ENCODE measurements around the gene PSME2. TPM values are rescaled to one million over a fixed set of nuclear protein-coding genes. Genes with fewer than 3 reads are reported as not detected.

Gene PSME2
- total RNA-seq, 4 donors from 2014 or later, result 13.7 to 53.2 (median 21.5) TPM

- intact Hi-C loops (cut with DNase I; ENCODE audit: low total_unique reads), result no loop called here
- ATAC-seq, result no peak
- H3K4me3 ChIP-seq, result no peak overlapping the region
- no peaks in the 10 kb centered on the region for H3K9me3 ChIP-seq
- no peak for DNase-seq
- peaks cover 0 to 18% of the 10 kb centered on the region in 2 donors for H3K36me3 ChIP-seq
- in situ Hi-C loops (cut with MboI; ENCODE audit: low sequenced_read_pairs in 4 of 4), result loop anchor here in 1 of 4 donors (25.0 kb wide), 1 partner anchor 825 kb away; the partner anchor contains the start of genes BCL2L2, PABPN1 and PPP1R3E
- no peaks in the 10 kb centered on the region for H3K27me3 ChIP-seq
- peaks cover 38 to 56% of the 10 kb centered on the region in 2 donors for H3K4me1 ChIP-seq
- TF ChIP-seq POLR2A (IDR thresholded peaks at IDR 0.05) (no peak), CTCF (IDR thresholded peaks at IDR 0.05 in 4 of 5, conservative IDR thresholded peaks at IDR 0.05 in 1 of 5) (no peak)
- H3K27ac ChIP-seq, result peak overlapping the region; percentile 92 to 99 (median 96)
Measured at GRCh38 chr14:24137529-24138395, 8.6 kb downstream of the PSME2 start.

DNA sequence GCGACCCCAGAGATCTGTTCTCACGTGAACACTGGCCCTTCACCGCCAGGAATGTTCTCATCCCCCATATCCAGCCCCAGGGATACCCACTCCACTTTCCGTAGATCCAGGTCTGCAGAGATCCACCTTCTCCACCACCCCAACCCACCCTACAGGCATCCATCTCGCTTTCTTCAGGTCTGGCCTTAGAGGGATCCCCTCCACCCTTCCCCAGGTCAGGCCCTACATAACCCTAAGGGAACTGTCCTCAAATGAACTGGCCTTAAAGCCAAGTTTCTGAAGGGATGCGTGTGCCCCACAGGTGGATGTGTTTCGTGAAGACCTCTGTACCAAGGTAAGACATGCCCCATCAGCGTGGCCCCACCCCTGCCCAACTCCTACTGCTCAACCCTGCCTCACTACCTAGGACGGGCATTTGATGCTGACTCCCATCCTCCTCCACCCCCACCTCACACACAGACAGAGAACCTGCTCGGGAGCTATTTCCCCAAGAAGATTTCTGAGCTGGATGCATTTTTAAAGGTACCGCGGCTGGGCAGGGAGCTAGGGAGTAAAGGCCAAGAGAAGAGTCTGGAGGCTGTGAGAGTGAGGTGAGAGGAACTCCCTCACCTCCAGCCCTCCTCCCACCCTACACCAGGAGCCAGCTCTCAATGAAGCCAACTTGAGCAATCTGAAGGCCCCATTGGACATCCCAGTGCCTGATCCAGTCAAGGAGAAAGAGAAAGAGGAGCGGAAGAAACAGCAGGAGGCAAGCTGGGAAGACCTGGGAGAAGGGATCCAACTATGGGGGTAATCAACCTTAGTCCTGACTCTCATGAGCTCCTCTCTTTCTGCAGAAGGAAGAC is 9.5 kb downstream of the PSME2 start:
- no peaks in the 10 kb centered on the region for H3K27me3 ChIP-seq
- no peak for TF ChIP-seq CTCF (IDR thresholded peaks at IDR 0.05 in 4 of 5, conservative IDR thresholded peaks at IDR 0.05 in 1 of 5)
- no peak for TF ChIP-seq POLR2A (IDR thresholded peaks at IDR 0.05)
- in situ Hi-C loops (cut with MboI; ENCODE audit: low sequenced_read_pairs in 4 of 4) (loop anchor here in 1 of 4 donors (25.0 kb wide), 1 partner anchor 825 kb away; the partner anchor contains the start of genes BCL2L2, PABPN1 and PPP1R3E), intact Hi-C loops (cut with DNase I; ENCODE audit: low total_unique reads) (no loop called here)
- H3K4me3 ChIP-seq, result peak overlapping the region; percentile 86 to 100 (median 92)
- H3K4me1 ChIP-seq, result peaks cover 42 to 59% of the 10 kb centered on the region in 2 donors
- no peaks in the 10 kb centered on the region for H3K9me3 ChIP-seq
- peaks cover 0 to 18% of the 10 kb centered on the region in 2 donors for H3K36me3 ChIP-seq
- H3K27ac ChIP-seq, result peak overlapping the region; percentile 92 to 99 (median 96)
- ATAC-seq (no peak), DNase-seq (no peak)

DNA sequence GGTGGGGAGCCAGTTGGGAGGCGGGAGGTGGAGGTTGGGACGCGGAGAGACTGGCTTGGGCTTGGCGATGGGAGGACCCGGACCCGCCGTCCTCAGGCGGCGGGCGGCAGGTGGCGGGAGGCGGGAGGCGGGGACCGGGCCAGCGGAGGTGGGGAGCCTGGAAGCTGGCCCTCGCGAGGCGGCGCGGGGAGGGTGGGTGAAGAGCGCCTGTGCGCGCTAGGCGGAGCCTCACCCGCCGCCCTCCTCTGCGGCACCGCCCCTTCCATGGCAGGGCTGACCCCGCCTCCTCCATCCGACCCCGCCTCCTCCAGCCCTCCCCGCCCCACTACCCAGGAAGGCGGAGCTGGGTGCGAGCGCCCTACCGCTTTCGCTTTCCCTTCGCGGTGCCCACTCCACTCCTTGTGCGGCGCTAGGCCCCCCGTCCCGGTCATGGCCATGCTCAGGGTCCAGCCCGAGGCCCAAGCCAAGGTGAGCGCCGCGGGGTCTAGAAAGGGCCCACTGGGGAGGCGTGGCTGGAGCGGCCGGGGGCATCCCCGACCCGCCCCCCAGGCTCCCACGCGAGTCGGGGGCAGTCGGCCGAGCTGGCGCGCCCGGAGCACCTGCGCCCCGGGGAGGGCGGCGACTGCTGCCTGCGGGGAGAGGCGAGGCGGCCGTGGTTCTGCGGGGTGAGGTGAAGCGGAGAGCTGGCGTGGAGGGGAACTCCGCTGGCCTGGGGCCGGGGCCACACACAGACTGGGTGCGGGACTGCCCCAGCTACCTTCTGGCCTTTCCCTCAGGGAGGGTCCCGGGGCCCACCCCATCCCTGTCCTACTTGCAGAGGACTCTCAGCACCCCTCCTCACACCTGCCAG is 10.4 kb downstream of the PSME2 start, which contains the start of gene PSME1:
PSME1 (plus strand) TSS at position 361 of the 850 bp plus-strand sequence; CDS start at position 430, 69 bp downstream.
- H3K27me3 ChIP-seq, result no peaks in the 10 kb centered on the region
- H3K9me3 ChIP-seq, result no peaks in the 10 kb centered on the region
- intact Hi-C loops (cut with DNase I; ENCODE audit: low total_unique reads) (no loop called here), in situ Hi-C loops (cut with MboI; ENCODE audit: low sequenced_read_pairs in 4 of 4) (loop anchor here in 1 of 4 donors (25.0 kb wide), 1 partner anchor 824 kb away; the partner anchor contains the start of genes BCL2L2, PABPN1 and PPP1R3E)
- peaks cover 0 to 18% of the 10 kb centered on the region in 2 donors for H3K36me3 ChIP-seq
- ATAC-seq, result peak; percentile 53 to 75
- H3K4me1 ChIP-seq, result peaks cover 47 to 67% of the 10 kb centered on the region in 2 donors
- H3K4me3 ChIP-seq, result peak within 1 kb of the TSS; percentile 86 to 100 (median 92)
- peak within 1 kb of the TSS; percentile 92 to 99 (median 96) for H3K27ac ChIP-seq
- DNase-seq, result peak; percentile 89 to 94
- TF ChIP-seq CTCF (IDR thresholded peaks at IDR 0.05 in 4 of 5, conservative IDR thresholded peaks at IDR 0.05 in 1 of 5), result peak in 1 of 5 experiments; percentile 18
- TF ChIP-seq POLR2A (IDR thresholded peaks at IDR 0.05), result peak; percentile 71 to 74

DNA sequence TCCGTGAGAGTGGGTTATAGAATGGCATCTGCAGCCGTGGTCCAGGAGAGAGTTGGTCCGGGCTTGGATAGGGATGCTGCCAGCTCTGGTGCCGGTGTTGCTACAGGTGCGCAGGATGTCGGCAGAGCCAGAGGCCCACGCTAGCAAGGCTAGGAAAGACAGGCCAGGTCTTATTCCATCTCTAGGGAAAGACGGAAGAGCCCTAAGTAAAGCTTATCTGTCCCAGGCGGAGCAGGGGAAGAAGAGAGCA is 10.9 kb downstream of the PSME2 start:
- in situ Hi-C loops (cut with MboI; ENCODE audit: low sequenced_read_pairs in 4 of 4), result loop anchor here in 1 of 4 donors (25.0 kb wide), 1 partner anchor 823 kb away; the partner anchor contains the start of genes BCL2L2, PABPN1 and PPP1R3E
- no peaks in the 10 kb centered on the region for H3K9me3 ChIP-seq
- ATAC-seq, result peak in 1 of 2 donors; percentile 13

More for the DNA sequence above, 10.9 kb downstream of the PSME2 start:
- Histone ChIP-seq H3K4me3 (peak overlapping the region; percentile 62 to 100 (median 92)), H3K27me3 (no peaks in the 10 kb centered on the region), H3K27ac (peak overlapping the region; percentile 92 to 99 (median 96)), H3K4me1 (peaks cover 53 to 72% of the 10 kb centered on the region in 2 donors), H3K36me3 (peaks cover 0 to 18% of the 10 kb centered on the region in 2 donors)
- no peak for TF ChIP-seq CTCF (IDR thresholded peaks at IDR 0.05 in 4 of 5, conservative IDR thresholded peaks at IDR 0.05 in 1 of 5)
- TF ChIP-seq POLR2A (IDR thresholded peaks at IDR 0.05), result no peak
- intact Hi-C loops (cut with DNase I; ENCODE audit: low total_unique reads), result no loop called here
- DNase-seq, result no peak

Data from gastrocnemius medialis (tissue), 4 donors.